ENCODE data around the gene CRYBA2.

CRYBA2 gene, protein sequence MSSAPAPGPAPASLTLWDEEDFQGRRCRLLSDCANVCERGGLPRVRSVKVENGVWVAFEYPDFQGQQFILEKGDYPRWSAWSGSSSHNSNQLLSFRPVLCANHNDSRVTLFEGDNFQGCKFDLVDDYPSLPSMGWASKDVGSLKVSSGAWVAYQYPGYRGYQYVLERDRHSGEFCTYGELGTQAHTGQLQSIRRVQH

DNA sequence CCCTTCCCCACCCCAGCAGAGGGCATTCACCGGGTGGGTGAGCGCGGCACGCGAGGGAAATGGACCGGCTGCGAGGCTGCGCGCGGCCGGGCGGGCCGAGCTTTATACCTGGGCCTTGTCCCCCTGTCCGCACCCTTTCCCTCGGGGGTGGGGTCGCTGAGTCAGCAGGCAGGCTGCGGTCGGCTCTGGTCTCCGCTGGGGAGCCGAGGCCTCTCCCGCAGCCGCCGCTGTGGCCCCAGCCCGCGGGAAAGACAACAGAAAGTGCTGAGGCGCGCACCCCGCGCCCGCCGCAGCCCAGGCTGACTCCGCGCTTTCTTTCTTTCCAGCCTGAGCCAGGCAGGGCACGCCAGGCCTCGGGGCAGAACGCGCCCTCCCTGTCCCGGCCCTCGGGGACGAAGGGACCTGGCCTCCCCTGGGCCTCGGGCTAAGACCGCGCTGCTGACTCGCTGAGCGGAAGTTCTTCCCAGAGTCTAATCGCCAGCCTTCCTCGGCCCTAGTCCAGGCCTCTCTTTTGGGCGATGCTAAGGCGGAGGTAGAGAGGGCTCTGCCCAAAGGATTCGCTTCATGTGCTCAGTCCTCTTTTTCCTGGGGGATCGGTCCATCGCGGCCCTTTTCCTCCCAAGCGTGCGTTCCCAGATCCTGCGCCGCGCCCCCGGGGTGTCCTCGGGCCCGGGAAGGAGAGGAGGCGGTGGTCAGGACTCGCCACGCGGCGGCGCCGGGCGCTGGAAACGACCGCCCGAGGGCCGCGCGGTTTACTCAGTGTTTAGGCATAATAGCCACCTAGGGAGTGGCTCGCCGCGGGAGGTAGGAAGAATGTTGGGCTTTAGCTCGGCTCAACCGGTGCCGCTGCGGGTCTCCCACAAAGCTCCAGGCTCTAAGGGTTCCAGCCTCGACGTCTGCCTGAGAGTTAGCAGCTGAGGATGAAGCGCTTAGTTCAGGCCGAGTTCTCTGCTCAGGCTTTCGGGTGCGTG lies at the start of gene CRYBA2:
CRYBA2 (minus strand) TSS at position 78 of the 971 bp plus-strand sequence. CDS start 246 bp downstream, outside the sequence.
- Histone ChIP-seq H3K79me2 (ENCODE audit: insufficient read depth, low read length) (no peaks in the 10 kb centered on the region), H4K20me1 (ENCODE audit: low read depth, low read length) (no peaks in the 10 kb centered on the region), H3K27ac (ENCODE audit: low read depth, low read length) (no peak within 1 kb of the TSS), H3K27me3 (ENCODE audit: low read length) (no peaks in the 10 kb centered on the region), H3K9me2 (replicated peaks; ENCODE audit: insufficient read depth, low read length) (no peaks in the 10 kb centered on the region), H3F3A (ENCODE audit: insufficient read depth) (no peaks in the 10 kb centered on the region), H3K4me2 (ENCODE audit: low read depth, low read length, poor library complexity, severe bottlenecking) (no peak within 1 kb of the TSS), H3K4me3 (ENCODE audit: insufficient read depth, low read length, poor library complexity, severe bottlenecking) (no peak within 1 kb of the TSS), H3K9me3 (ENCODE audit: insufficient read depth, low read length) (no peaks in the 10 kb centered on the region), H3K9ac (ENCODE audit: low read length) (no peak within 1 kb of the TSS), H2AFZ (ENCODE audit: low read depth, low read length, severe bottlenecking) (no peak within 1 kb of the TSS), H3K36me3 (ENCODE audit: low read length) (no peaks in the 10 kb centered on the region)
- TF ChIP-seq EZH2phosphoT487 (conservative IDR thresholded peaks at IDR 0.05; ENCODE audit: low read length) (no peak), CTCF (IDR thresholded peaks at IDR 0.05; ENCODE audit: insufficient read depth, low read length, poor library complexity, severe bottlenecking) (no peak)

- no peak overlapping the region for H3K9ac ChIP-seq (ENCODE audit: low read length)
- no peak overlapping the region for H3K4me2 ChIP-seq (ENCODE audit: low read depth, low read length, poor library complexity, severe bottlenecking)
- H2AFZ ChIP-seq (ENCODE audit: low read depth, low read length, severe bottlenecking): no peak overlapping the region
- H3K79me2 ChIP-seq (ENCODE audit: insufficient read depth, low read length): no peaks in the 10 kb centered on the region
- H3K36me3 ChIP-seq (ENCODE audit: low read length): no peaks in the 10 kb centered on the region
- H3K9me3 ChIP-seq (ENCODE audit: insufficient read depth, low read length): no peaks in the 10 kb centered on the region
- no peak overlapping the region for H3K4me3 ChIP-seq (ENCODE audit: insufficient read depth, low read length, poor library complexity, severe bottlenecking)
- no peaks in the 10 kb centered on the region for H3K27me3 ChIP-seq (ENCODE audit: low read length)
- no peak overlapping the region for H3K27ac ChIP-seq (ENCODE audit: low read depth, low read length)
- no peaks in the 10 kb centered on the region for H3F3A ChIP-seq (ENCODE audit: insufficient read depth)
- no peaks in the 10 kb centered on the region for H4K20me1 ChIP-seq (ENCODE audit: low read depth, low read length)
- no peak for TF ChIP-seq EZH2phosphoT487 (conservative IDR thresholded peaks at IDR 0.05; ENCODE audit: low read length)
- no peak for TF ChIP-seq CTCF (IDR thresholded peaks at IDR 0.05; ENCODE audit: insufficient read depth, low read length, poor library complexity, severe bottlenecking)
- no peaks in the 10 kb centered on the region for H3K9me2 ChIP-seq (replicated peaks; ENCODE audit: insufficient read depth, low read length)
These were observed 49.5 kb upstream of the CRYBA2 start for GRCh38 chr2:219042750-219043149.

GRCh38 chr2:219042157-219042556 lies 48.9 kb upstream of the CRYBA2 start:
- no peaks in the 10 kb centered on the region for H3K27me3 ChIP-seq (ENCODE audit: low read length)
- H3K36me3 ChIP-seq (ENCODE audit: low read length): no peaks in the 10 kb centered on the region

More at GRCh38 chr2:219042157-219042556, 48.9 kb upstream of the CRYBA2 start:
- Histone ChIP-seq H3K9ac (ENCODE audit: low read length) (no peak overlapping the region), H3K27ac (ENCODE audit: low read depth, low read length) (no peak overlapping the region), H3K4me2 (ENCODE audit: low read depth, low read length, poor library complexity, severe bottlenecking) (no peak overlapping the region), H3F3A (ENCODE audit: insufficient read depth) (no peaks in the 10 kb centered on the region), H3K79me2 (ENCODE audit: insufficient read depth, low read length) (no peaks in the 10 kb centered on the region), H3K9me2 (replicated peaks; ENCODE audit: insufficient read depth, low read length) (no peaks in the 10 kb centered on the region), H2AFZ (ENCODE audit: low read depth, low read length, severe bottlenecking) (no peak overlapping the region), H3K9me3 (ENCODE audit: insufficient read depth, low read length) (no peaks in the 10 kb centered on the region), H4K20me1 (ENCODE audit: low read depth, low read length) (no peaks in the 10 kb centered on the region), H3K4me3 (ENCODE audit: insufficient read depth, low read length, poor library complexity, severe bottlenecking) (no peak overlapping the region)
- TF ChIP-seq CTCF (IDR thresholded peaks at IDR 0.05; ENCODE audit: insufficient read depth, low read length, poor library complexity, severe bottlenecking) (no peak), EZH2phosphoT487 (conservative IDR thresholded peaks at IDR 0.05; ENCODE audit: low read length) (no peak)
